Upper lobe of left lung (tissue), 6 donors: ENCODE results near the gene UBXN2A. TPM values are rescaled to one million over a fixed set of nuclear protein-coding genes. Genes with fewer than 3 reads are reported as not detected.

Experiments
- ATAC-seq, 2 donors: fragments of 200-7000 bp; cut with Tn5 transposase; one replicate each; pipeline ENCODE4 v1.9.1; 2022; ENCODE audit warnings: mild to moderate bottlenecking in 2 of 2, moderate library complexity in 2 of 2; ENCODE audit not compliant: low FRiP score in 2 of 2
- DNase-seq, 2 donors: peaks; one replicate each; pipeline ENCODE4 v3.0.0-alpha.2; 2019 to 2020
- H3K27ac ChIP-seq, 4 donors: fragments of 200-600 bp; sonication (generic); one replicate each; pipeline ENCODE4 v1.5.1; 2016 to 2019
- H3K27me3 ChIP-seq, 4 donors: fragments of 200-600 bp; sonication (generic); one replicate each; pipeline ENCODE4 v1.5.1; 2017 to 2019
- H3K36me3 ChIP-seq, 4 donors: fragments of 200-600 bp; sonication (generic); one replicate each; pipeline ENCODE4 v1.5.1; 2016 to 2019
- H3K4me1 ChIP-seq, 4 donors: fragments of 200-600 bp; sonication (generic); one replicate each; pipeline ENCODE4 v1.5.1; 2018 to 2019
- H3K4me3 ChIP-seq, 4 donors: fragments of 200-600 bp; sonication (generic); one replicate each; pipeline ENCODE4 v1.5.1; 2017 to 2019; ENCODE audit warnings: mild to moderate bottlenecking in 2 of 4, moderate library complexity in 1 of 4
- H3K9me3 ChIP-seq, 4 donors: fragments of 200-600 bp; sonication (generic); one replicate each; pipeline ENCODE4 v1.5.1; 2018 to 2019
- EP300 ChIP-seq, 4 donors: sonication (generic); formaldehyde crosslinking; IDR thresholded peaks; one replicate each; pipeline ENCODE4 v1.5.1; 2017; ENCODE audit warnings: antibody characterized with exemption in 4 of 4, control low read depth in 2 of 4
- POLR2A ChIP-seq, 4 donors: fragments of 450-650 bp; IDR thresholded peaks; one replicate each; pipeline ENCODE4 v1.5.1; 2016 to 2017; ENCODE audit warnings: antibody characterized with exemption in 4 of 4, mild to moderate bottlenecking in 2 of 4
- POLR2AphosphoS5 ChIP-seq, 2 donors: sonication (generic); formaldehyde crosslinking; IDR thresholded peaks; one replicate each; pipeline ENCODE4 v1.5.1; 2017; ENCODE audit warnings: antibody characterized with exemption in 2 of 2
- WGBS, 2 donors: methylation state at CpG; one replicate each; pipeline ENCODE4 v1.1.5; 2017 to 2018; 5-methylcytosine and 5-hydroxymethylcytosine counted together
- total RNA-seq, 6 donors: library from RNA; depleted of rRNA in 4 of 6; stranded (reverse); fragments of >200 nt in 4 of 6; gene quantifications; one replicate each; pipeline versions ENCODE4 v1.1.0 to v1.2.1, GENCODE V29; 2016 to 2021
- TF ChIP-seq, protein P1 (sequence below), 6 experiments: fragments of 450-650 bp in 4 of 6; fragments of 200-600 bp in 2 of 6; sonication (generic) in 2 of 6; IDR thresholded peaks; one replicate each; pipeline ENCODE4 v1.5.1; 2016 to 2019; ENCODE audit warnings: antibody characterized with exemption in 6 of 6
- donor health status: DM: no; HTN: no; CAD: no; lungs with moderate emphysema.
- donor health status: DM: no; HTN: yes; CAD: no; lungs with severe emphysema.

UBXN2A gene, protein sequence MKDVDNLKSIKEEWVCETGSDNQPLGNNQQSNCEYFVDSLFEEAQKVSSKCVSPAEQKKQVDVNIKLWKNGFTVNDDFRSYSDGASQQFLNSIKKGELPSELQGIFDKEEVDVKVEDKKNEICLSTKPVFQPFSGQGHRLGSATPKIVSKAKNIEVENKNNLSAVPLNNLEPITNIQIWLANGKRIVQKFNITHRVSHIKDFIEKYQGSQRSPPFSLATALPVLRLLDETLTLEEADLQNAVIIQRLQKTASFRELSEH
- total RNA-seq, result 10 to 100 TPM in 3 of 6 donors, 1 to 10 TPM in 3; 6.3 to 16.8 (median 10.5) TPM

DNA sequence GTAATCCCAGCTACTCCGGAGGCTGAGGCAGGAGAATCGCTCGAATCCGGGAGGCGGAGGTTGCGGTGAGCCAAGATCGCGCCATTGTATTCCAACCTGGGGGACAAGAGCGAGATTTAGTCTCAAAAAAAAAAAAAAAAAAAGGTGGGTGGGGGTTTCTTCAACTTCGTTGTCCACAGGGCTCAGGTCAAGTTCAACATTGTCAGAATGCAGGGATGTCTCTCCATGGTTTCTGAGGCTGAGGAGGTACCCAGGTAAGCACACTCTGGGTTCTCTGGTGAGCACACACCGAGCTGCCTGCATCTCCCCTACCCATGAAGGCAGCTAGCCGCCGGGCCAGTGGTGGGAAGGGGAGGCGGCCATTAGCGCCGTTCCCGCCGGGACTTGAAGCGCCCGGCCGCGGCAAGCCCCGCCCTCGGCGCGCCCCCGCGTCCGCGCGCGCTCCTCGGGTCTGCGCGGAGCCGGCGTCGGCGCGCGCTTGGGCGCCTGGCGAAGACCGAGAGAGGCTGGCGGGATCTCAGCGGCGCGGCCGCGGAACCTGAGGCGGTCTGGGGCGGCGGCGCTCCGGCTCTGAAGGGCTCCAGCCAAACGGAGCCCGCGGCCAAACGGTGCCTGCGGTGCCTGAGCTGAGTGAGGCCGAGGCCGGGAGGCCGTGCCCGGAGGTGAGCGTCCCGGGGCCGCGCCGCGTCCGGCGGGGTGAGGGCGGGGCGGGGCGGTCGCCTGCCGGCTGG, at the start of gene UBXN2A:
TSS of gene UBXN2A (plus strand) at position 477 of the 731 bp plus-strand sequence. CDS start 17,852 bp downstream, outside the sequence.
- Histone ChIP-seq H3K27ac (peak within 1 kb of the TSS; percentile 88 to 96 (median 90)), H3K36me3 (no peaks in the 10 kb centered on the region), H3K27me3 (no peaks in the 10 kb centered on the region), H3K9me3 (no peaks in the 10 kb centered on the region), H3K4me3 (peak within 1 kb of the TSS; percentile 71 to 96 (median 88)), H3K4me1 (peaks cover 0 to 22% (median 6%) of the 10 kb centered on the region in 4 donors)
- peak; percentile 80 to 97 for DNase-seq
- ATAC-seq, result peak; percentile 93 to 98
- TF ChIP-seq POLR2A (IDR thresholded peaks at IDR 0.05) (peak in 3 of 4 donors; percentile 50 to 84 (median 81)), EP300 (IDR thresholded peaks at IDR 0.05) (no peak), POLR2AphosphoS5 (IDR thresholded peaks at IDR 0.05) (peak; percentile 18 to 68)
- TF ChIP-seq, protein P1, sequence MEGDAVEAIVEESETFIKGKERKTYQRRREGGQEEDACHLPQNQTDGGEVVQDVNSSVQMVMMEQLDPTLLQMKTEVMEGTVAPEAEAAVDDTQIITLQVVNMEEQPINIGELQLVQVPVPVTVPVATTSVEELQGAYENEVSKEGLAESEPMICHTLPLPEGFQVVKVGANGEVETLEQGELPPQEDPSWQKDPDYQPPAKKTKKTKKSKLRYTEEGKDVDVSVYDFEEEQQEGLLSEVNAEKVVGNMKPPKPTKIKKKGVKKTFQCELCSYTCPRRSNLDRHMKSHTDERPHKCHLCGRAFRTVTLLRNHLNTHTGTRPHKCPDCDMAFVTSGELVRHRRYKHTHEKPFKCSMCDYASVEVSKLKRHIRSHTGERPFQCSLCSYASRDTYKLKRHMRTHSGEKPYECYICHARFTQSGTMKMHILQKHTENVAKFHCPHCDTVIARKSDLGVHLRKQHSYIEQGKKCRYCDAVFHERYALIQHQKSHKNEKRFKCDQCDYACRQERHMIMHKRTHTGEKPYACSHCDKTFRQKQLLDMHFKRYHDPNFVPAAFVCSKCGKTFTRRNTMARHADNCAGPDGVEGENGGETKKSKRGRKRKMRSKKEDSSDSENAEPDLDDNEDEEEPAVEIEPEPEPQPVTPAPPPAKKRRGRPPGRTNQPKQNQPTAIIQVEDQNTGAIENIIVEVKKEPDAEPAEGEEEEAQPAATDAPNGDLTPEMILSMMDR (IDR thresholded peaks at IDR 0.05), result peak in 1 of 6 experiments; percentile 12
- WGBS, 2 donors, result 0 to 1% methylated on average over 23 to 51 of the region's 77 CpGs

DNA sequence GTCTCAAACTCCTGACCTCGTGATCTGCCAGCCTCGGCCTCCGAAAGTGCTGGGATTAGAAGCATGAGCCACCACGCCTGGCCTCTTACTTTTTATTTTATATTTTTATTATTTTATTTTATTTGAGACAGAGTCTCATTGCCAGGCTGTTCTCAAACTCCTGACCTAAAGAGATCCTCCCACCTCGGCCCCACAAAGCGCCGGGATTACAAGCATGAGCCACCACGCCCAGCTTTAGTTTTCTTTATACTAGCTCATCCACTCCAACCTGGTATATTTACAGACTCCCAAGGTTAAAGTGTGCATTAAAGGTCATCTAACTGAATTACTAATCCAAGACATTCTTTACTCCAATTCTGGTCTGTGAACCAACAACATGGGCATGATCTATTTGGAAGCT, 40.1 kb upstream of the UBXN2A start:
- DNase-seq (no peak), ATAC-seq (no peak)
- H3K9me3 ChIP-seq, result no peaks in the 10 kb centered on the region
- WGBS, 2 donors, result 90 to 94% methylated on average over 8 of the region's 8 CpGs
- H3K27me3 ChIP-seq, result no peaks in the 10 kb centered on the region
- TF ChIP-seq EP300 (IDR thresholded peaks at IDR 0.05), result no peak
- TF ChIP-seq POLR2A (IDR thresholded peaks at IDR 0.05), result no peak
- TF ChIP-seq POLR2AphosphoS5 (IDR thresholded peaks at IDR 0.05), result no peak
- TF ChIP-seq, protein P1 (IDR thresholded peaks at IDR 0.05), result no peak
- H3K4me1 ChIP-seq, result peaks cover 17 to 31% (median 29%) of the 10 kb centered on the region in 4 donors
- H3K4me3 ChIP-seq, result no peak overlapping the region
- no peaks in the 10 kb centered on the region for H3K36me3 ChIP-seq
- peak overlapping the region in 1 of 4 donors; percentile 57 for H3K27ac ChIP-seq

DNA sequence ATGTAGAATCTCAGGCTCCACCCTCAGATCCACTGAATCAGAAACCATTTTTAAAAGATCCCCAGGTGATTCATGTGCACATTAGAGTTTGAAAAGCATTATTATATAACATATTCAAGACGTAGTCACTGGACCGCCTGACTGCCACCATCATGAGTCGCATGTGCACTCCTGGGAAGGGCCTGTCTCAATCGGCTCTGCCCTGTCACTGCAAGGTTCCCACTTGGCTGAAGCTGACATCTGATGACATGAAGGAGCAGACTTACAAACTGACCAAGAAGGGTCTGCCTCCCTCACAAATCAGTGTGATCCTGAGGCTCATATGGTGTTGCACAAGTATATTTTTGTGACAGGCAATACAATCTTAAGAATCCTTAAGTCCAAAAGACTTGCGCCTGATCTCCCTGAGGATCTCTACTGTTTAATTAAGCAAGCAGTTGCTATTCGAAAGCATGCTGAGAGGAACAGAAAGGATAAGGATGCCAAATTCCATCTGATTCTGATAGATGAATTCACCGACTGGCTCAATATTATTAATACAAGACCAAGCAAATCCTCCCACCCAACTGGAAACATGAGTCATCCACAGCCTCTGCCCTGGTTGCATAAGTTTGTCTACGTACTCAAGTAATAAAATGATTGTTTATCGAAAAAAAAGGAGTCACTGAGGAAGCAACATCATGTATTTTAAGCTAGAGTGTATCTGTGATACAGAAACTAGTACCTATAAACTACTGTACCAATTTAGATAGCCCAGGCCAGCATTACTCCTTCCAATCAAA, 39.5 kb upstream of the UBXN2A start:
- peaks cover 17 to 35% (median 31%) of the 10 kb centered on the region in 4 donors for H3K4me1 ChIP-seq
- peak in 1 of 2 donors; percentile 40 for DNase-seq
- 61 to 64% methylated on average over 9 of the region's 9 CpGs for whole genome bisulfite sequencing, 2 donors
- TF ChIP-seq POLR2A (IDR thresholded peaks at IDR 0.05) (no peak), EP300 (IDR thresholded peaks at IDR 0.05) (no peak), POLR2AphosphoS5 (IDR thresholded peaks at IDR 0.05) (no peak)
- TF ChIP-seq, protein P1 (IDR thresholded peaks at IDR 0.05), result no peak
- H3K36me3 ChIP-seq, result no peaks in the 10 kb centered on the region
- H3K27ac ChIP-seq, result peak overlapping the region in 2 of 4 donors; percentile 17 to 57
- no peaks in the 10 kb centered on the region for H3K9me3 ChIP-seq
- peak in 1 of 2 donors; percentile 82 for ATAC-seq
- no peaks in the 10 kb centered on the region for H3K27me3 ChIP-seq
- H3K4me3 ChIP-seq, result no peak overlapping the region

DNA sequence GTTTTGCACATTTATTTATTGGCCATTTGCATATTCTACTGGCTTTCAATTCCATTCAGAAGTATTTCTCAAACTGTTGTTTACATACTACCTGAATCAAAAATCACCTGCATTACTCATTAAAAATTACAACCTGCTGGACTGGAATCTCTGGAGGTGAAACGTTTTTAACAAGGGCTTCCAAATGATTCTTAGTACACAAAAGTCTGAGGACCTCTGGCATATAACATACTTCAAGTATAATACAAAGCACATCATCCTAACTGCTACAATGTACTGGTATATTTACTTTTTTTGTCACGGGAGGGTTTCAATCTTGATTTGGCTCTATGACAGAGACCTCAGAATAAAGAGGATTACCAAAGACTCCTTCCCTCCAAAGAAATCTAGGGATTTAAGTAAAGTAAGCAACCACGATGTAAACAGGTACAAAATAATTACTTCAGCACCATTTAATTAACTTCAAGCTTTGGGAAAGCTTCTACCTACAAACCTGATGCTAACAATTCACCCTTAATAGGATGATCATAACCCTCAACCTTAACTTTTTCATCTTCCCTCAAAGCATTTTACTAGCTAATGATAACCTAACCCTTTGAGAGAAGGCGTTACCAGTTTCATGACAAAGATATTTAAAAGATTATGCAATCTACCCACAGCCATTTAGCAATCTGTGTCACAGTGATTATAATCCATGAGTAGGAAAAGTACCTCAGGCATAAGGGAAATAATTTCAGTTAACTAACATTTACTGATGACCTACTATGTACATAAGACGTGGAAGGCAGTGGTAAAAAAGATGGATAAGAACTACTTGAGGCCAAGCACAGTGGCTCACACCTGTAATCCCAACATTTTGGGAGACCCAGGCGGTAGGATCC, 38.1 kb upstream of the UBXN2A start:
- Histone ChIP-seq H3K27me3 (no peaks in the 10 kb centered on the region), H3K36me3 (no peaks in the 10 kb centered on the region), H3K9me3 (no peaks in the 10 kb centered on the region), H3K4me3 (no peak overlapping the region), H3K27ac (no peak overlapping the region), H3K4me1 (peaks cover 17 to 35% (median 31%) of the 10 kb centered on the region in 4 donors)
- 57 to 63% methylated on average over 6 of the region's 6 CpGs for WGBS, 2 donors
- peak in 1 of 2 donors; percentile 83 for ATAC-seq
- TF ChIP-seq POLR2A (IDR thresholded peaks at IDR 0.05), result no peak
- peak in 1 of 2 donors; percentile 20 for TF ChIP-seq POLR2AphosphoS5 (IDR thresholded peaks at IDR 0.05)
- DNase-seq, result no peak
